Measurements from ENCODE around the gene HCN3.

HCN3 gene

DNA sequence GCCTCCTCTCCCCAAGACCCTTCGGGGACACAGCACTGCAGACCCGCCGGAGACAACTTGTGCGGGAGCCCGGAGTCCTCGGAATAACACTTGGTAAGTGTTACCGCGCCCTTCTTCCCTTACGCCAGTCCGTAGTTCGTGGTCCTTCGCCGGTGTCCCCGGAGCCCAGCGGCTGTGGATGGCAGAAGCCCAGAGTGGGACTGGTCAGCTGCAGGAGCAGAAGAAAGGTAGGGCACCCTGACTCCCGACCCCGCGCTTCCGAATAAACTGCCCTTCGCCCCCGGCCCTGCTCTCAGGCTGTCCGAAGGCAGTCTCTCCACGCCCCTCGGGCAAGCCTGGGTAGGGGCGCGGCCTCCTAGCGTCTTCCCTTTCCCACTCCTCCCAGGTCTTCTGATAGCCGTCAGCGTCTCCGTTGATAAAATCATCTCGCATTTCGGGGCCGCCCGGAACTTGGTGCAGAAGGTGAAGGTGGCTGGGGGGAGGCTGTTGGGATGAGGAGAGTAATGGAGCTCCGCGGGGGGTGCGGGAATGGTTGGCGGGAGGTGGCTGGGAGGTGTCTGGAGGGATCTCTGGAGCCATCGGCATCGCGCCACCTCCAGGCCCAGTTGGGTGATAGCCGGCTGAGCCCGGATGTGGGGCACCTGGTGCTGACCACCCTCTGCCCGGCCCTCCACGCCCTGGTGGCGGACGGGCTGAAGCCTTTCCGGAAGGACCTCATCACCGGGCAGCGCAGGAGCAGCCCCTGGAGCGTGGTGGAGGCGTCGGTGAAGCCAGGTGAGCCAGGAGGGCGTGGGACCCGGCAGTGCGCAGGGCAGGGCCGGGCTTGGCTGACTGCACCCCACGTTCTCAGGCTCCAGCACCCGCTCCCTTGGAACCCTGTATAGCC lies 47.7 kb downstream of the HCN3 start (continued):
- TF ChIP-seq FEZF1 (tag by site-specific recombination; IDR thresholded peaks at IDR 0.05) (no peak), ZBTB48 (tag by site-specific recombination; IDR thresholded peaks at IDR 0.05) (peak; percentile 40; the same call in 1 of the 2 replicates), ZNF302 (tag by site-specific recombination; IDR thresholded peaks at IDR 0.05; ENCODE audit: low read depth) (no peak), ZNF707 (tag by site-specific recombination; IDR thresholded peaks at IDR 0.05) (no peak), ZNF366 (tag by site-specific recombination; conservative IDR thresholded peaks at IDR 0.05) (peak; percentile 51), GLIS1 (tag by site-specific recombination; IDR thresholded peaks at IDR 0.05) (peak; percentile 98), ZNF324 (tag by site-specific recombination; IDR thresholded peaks at IDR 0.05) (0 out of 2 replicates have a peak, but pooled peaks have one; percentile 29), ZBTB17 (tag by site-specific recombination; IDR thresholded peaks at IDR 0.05) (peak; percentile 4; the same call in 1 of the 2 replicates), ZNF629 (tag by site-specific recombination; IDR thresholded peaks at IDR 0.05) (0 out of 2 replicates have a peak, but pooled peaks have one; percentile 8), GLIS2 (tag by site-specific recombination; IDR thresholded peaks at IDR 0.05) (peak; percentile 96), ZNF423 (tag by site-specific recombination; IDR thresholded peaks at IDR 0.05) (peak; percentile 49; the same call in 1 of the 2 replicates), YY2 (tag by site-specific recombination; IDR thresholded peaks at IDR 0.05) (no peak), ZFP41 (tag by site-specific recombination; IDR thresholded peaks at IDR 0.05; ENCODE audit: borderline replicate concordance) (no peak), KLF8 (tag by site-specific recombination; IDR thresholded peaks at IDR 0.05) (peak; percentile 35; the same call in 1 of the 2 replicates), ZNF777 (tag by site-specific recombination; IDR thresholded peaks at IDR 0.05; ENCODE audit: borderline replicate concordance) (peak; percentile 29; the same call in 1 of the 2 replicates), ZNF184 (tag by site-specific recombination; IDR thresholded peaks at IDR 0.05) (no peak)
- TF ChIP-seq, protein P1, sequence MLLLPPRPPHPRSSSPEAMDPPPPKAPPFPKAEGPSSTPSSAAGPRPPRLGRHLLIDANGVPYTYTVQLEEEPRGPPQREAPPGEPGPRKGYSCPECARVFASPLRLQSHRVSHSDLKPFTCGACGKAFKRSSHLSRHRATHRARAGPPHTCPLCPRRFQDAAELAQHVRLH (tag by site-specific recombination; IDR thresholded peaks at IDR 0.05) = 0 out of 2 replicates have a peak, but pooled peaks have one; percentile 63
- TF ChIP-seq, protein P2, sequence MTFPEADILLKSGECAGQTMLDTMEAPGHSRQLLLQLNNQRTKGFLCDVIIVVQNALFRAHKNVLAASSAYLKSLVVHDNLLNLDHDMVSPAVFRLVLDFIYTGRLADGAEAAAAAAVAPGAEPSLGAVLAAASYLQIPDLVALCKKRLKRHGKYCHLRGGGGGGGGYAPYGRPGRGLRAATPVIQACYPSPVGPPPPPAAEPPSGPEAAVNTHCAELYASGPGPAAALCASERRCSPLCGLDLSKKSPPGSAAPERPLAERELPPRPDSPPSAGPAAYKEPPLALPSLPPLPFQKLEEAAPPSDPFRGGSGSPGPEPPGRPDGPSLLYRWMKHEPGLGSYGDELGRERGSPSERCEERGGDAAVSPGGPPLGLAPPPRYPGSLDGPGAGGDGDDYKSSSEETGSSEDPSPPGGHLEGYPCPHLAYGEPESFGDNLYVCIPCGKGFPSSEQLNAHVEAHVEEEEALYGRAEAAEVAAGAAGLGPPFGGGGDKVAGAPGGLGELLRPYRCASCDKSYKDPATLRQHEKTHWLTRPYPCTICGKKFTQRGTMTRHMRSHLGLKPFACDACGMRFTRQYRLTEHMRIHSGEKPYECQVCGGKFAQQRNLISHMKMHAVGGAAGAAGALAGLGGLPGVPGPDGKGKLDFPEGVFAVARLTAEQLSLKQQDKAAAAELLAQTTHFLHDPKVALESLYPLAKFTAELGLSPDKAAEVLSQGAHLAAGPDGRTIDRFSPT (tag by site-specific recombination; IDR thresholded peaks at IDR 0.05) = peak; percentile 88
- TF ChIP-seq, protein P3, sequence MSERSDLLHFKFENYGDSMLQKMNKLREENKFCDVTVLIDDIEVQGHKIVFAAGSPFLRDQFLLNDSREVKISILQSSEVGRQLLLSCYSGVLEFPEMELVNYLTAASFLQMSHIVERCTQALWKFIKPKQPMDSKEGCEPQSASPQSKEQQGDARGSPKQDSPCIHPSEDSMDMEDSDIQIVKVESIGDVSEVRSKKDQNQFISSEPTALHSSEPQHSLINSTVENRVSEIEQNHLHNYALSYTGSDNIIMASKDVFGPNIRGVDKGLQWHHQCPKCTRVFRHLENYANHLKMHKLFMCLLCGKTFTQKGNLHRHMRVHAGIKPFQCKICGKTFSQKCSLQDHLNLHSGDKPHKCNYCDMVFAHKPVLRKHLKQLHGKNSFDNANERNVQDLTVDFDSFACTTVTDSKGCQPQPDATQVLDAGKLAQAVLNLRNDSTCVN (tag by site-specific recombination; optimal IDR thresholded peaks at IDR 0.05) = peak; percentile 44
- TF ChIP-seq, protein P4, sequence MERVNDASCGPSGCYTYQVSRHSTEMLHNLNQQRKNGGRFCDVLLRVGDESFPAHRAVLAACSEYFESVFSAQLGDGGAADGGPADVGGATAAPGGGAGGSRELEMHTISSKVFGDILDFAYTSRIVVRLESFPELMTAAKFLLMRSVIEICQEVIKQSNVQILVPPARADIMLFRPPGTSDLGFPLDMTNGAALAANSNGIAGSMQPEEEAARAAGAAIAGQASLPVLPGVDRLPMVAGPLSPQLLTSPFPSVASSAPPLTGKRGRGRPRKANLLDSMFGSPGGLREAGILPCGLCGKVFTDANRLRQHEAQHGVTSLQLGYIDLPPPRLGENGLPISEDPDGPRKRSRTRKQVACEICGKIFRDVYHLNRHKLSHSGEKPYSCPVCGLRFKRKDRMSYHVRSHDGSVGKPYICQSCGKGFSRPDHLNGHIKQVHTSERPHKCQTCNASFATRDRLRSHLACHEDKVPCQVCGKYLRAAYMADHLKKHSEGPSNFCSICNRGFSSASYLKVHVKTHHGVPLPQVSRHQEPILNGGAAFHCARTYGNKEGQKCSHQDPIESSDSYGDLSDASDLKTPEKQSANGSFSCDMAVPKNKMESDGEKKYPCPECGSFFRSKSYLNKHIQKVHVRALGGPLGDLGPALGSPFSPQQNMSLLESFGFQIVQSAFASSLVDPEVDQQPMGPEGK (tag by site-specific recombination; IDR thresholded peaks at IDR 0.05) = peak; percentile 76
- TF ChIP-seq, protein P5, sequence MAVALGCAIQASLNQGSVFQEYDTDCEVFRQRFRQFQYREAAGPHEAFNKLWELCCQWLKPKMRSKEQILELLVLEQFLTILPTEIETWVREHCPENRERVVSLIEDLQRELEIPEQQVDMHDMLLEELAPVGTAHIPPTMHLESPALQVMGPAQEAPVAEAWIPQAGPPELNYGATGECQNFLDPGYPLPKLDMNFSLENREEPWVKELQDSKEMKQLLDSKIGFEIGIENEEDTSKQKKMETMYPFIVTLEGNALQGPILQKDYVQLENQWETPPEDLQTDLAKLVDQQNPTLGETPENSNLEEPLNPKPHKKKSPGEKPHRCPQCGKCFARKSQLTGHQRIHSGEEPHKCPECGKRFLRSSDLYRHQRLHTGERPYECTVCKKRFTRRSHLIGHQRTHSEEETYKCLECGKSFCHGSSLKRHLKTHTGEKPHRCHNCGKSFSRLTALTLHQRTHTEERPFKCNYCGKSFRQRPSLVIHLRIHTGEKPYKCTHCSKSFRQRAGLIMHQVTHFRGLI (tag by site-specific recombination; IDR thresholded peaks at IDR 0.05) = 0 out of 2 replicates have a peak, but pooled peaks have one; percentile 25

Data from HEK293 (cell line).